Measurements from ENCODE around the gene PAQR5.
"Not testable (repeated sequence)": the region's sequence is repeated elsewhere in the genome, so short reads cannot be mapped to it uniquely, and the experiment has no call there.

PAQR5 gene

DNA sequence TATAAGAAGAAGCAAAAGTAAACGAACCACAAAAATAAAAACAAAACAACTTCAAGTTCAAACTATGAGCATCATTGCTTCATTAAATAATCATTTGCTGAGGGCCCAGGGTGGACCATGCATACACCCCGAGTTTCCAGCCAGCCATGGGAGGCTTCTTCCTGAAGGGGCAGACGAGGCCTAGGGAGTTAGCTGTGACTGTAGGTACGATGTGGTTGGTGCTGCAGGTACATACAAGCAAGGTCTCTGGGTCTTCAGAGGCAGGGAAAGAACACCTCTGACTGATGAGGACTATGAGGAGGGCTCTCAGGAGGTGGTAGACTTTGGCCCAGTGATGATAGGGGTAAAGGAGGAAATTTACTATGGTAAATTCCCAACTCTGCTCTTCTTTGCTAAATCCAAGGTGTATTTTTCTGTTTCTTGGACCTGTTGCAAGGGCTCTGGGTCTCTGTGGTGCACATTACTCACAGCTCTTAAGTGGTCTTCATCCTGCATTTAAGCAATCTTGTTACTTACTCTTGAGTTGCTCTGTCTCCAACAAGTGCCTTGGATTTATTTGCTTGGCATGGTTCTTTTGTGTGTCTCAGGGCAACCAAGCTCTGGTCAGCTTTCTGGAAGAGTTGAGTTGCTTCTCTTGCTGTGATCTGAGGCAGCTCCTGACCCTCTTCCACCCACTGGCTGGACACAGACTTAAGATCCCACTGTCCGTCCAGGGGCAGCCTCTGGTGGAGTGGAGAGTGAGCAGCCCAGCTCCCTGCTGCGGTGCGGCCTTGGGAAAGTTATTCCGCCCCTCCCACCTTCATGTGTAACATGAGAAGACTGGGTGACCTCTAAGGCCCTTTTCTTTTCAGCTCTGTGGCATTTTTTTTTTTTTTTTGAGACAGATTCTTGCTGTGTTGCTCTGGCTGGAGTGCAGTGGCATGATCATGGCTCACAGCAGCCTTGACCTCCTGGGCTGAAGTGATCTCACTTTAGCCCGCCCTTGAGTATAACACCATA lies 59.4 kb downstream of the PAQR5 start:
- DNase-seq (ENCODE audit: low spot score), result no peak

DNA sequence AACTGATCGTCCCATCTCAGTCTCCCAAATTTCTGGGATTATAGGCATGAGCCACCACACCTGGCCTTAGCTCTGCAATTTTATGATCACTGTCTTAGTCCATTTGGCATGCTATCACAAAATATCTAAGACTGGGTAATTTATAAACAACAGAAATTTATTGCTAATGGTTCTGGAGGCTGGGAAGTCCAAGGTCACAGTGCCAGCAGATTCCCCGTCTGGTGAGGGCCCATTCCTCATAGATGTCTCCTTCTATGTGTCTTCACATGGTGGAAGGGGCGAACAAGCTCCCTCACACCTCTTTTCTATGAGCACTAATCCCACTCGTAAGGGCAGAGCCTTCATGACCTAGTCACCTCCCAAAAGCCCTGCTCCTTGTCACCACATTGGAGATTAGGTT lies 60.1 kb downstream of the PAQR5 start:
- DNase-seq (ENCODE audit: low spot score), result no peak

DNA sequence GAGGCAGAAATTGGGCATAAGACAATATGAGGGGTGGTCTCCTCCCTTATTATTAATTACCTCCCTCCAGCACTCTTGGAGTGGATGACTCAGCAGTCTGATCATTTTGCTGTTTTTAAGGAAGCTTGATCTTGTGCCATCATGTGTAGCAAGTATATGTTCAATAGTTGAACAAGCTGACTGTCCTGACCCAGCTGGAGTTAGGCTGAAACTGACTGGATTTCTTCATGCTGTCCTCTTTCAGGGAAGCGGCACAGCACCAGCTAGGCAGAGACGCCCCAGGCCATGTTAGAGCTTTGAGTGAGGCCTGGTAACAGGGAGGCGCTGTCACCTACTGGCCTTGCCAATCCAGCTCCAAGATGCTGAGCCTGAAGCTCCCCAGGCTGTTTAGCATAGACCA lies 61.0 kb downstream of the PAQR5 start:
- no peak for DNase-seq (ENCODE audit: low spot score)

- no peak for DNase-seq (ENCODE audit: low spot score)
Observed at GRCh38 chr15:69360642-69361041, 61.9 kb downstream of the PAQR5 start.

DNA sequence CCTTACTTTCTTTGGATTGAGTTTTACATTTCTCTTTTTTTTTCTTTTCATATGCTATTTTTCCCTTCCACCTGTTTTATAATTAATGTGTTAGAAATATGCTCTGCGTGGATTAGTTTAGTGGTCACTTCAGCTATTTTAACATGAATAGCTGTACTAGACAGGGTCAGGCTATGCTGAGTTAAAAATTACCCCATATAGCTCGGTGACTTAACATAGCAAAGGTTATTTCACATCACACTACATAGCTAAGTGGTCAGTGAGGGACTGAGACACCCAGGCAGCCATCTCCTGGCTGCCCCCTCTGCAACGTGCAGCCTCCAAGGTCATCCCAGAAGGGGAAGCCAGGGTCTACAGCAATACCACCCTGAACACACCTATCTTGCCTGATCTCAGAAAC lies 68.5 kb downstream of the PAQR5 start:
- no peak for DNase-seq (ENCODE audit: low spot score)

- DNase-seq (ENCODE audit: low spot score), result no peak
Observed at GRCh38 chr15:69369631-69370030, 70.9 kb downstream of the PAQR5 start.

DNA sequence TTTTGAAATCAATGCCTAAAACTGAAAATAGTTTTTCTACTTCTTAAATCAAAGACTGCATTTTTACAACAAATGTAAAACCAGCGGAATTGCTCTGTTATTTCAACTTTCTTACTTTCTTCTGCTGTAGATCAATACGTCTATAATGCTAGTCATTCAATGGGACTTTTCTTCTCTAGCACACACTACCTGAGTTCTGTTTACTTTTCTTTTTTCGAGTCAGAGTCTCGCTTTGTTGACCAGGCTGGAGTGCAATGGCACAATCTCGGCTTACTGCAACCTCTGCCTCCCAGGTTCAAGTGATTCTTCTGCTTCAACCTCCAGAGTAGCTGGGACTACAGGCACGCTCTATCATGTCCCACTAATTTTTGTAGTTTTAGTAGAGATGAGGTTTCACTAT lies 74.7 kb downstream of the PAQR5 start:
- no peak for DNase-seq (ENCODE audit: low spot score)

- DNase-seq (ENCODE audit: low spot score), result no peak
Observed at GRCh38 chr15:69375151-69375790, 76.6 kb downstream of the PAQR5 start.

DNA sequence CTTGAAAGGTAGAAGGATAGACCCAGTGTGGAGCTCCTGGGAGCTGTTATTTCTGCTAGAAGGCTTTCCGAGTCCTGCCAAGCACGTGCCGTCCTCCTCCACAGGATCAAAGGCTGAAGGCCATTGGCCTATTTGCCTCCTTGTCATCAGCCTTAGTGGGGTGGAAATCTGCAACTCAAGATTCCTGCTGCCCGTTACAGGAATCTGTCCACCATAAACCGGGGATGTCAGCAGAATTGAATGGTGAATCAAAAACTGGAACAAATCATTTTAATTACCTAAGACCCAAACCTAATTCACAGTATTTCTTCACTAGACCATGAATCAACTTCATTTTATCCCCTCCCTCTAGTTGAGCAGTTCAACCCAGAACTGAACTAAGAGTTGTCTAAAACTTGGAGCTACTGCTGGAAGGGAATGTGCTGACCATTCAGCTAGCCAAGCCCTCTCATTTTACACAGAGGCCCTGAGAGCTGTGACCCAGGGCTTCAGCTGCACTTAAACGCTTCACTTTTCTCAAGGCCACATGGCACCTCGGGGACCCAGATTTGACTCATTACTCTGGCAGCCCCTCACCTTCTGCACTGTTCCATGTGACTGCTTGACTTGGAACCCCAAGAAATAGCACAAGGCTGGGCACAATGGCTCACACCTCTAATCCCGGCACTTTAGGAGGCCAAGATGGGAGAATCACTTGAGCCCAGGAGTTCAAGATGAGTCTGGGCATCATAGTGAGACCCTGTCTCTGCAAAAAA lies 78.7 kb downstream of the PAQR5 start:
- DNase-seq (ENCODE audit: low spot score), result no peak

DNA sequence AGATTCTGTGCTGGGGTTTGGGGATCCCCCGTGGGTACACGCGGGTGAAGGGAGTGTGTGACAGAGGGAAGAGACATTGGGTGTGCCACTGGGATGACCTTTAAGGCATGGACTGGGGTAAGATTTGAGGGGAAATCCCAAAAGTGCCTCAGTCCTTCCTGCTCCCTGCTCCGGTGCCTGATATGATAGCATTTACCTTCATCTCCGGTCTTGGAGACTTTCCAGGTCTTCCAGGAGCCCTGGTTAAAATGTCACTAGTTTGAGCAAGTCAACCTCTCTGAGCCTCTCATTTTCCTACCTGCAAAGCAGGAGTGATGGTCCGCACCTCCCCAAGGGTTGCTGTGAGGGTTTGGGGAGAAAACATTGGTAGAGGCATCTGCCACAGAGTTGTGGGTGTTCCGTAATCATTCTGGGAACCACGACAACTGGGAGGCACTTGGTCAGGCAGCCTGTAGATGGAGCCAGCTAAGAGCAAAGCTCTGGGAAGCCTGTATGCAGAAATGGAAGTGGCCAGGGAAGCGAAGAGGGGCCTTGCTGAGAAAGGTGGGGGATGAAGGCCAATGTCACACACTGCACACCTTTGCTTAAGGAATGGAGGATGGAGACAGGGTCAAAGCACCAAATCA lies 81.5 kb downstream of the PAQR5 start:
- DNase-seq (ENCODE audit: low spot score), result no peak

DNA sequence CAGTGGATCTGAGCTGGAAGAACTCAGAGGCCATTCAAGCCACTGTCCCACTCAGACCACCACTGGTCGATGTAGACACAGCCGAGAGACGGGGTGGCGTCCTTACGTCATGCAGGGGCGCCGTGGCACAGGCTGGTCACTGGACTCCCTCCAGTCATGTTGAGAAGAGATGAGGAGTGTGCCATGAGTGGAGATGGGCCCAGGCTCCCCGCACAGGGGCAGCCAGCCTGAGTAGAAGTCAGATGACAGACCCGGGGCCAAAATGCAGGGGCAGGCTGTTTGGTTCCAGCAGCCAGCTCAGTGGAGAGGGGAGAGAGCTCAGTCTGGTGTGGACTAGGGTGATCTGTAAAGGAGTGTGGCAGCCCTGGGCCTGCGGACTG lies 82.0 kb downstream of the PAQR5 start:
- no peak for DNase-seq (ENCODE audit: low spot score)

DNA sequence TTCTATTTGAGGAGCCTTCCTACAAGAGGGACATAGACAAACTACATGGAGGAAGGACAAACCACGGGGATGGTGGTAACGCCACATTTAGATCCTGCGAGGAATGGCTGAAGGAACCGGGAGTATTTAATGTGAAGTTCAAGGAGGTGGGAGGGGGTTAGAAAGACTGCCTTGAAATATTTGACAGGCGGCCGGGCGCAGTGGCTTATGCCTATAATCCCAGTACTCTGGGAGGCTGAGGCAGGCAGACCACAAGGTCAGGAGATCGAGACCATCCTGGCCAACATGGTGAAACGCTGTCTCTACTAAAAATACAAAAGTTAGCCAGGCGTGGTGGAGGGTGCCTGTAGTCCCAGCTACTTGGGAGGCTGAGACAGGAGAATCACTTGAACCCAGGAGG lies 83.5 kb downstream of the PAQR5 start:
- DNase-seq (ENCODE audit: low spot score), result not testable (repeated sequence)

GRCh38 chr15:69384066-69384465 lies 85.4 kb downstream of the PAQR5 start:
- DNase-seq (ENCODE audit: low spot score), result not testable (repeated sequence)

GRCh38 chr15:69384626-69385598 lies 86.2 kb downstream of the PAQR5 start:
- DNase-seq (ENCODE audit: low spot score), result no peak

GRCh38 chr15:69385831-69386230 lies 87.1 kb downstream of the PAQR5 start:
- DNase-seq (ENCODE audit: low spot score), result no peak

DNA sequence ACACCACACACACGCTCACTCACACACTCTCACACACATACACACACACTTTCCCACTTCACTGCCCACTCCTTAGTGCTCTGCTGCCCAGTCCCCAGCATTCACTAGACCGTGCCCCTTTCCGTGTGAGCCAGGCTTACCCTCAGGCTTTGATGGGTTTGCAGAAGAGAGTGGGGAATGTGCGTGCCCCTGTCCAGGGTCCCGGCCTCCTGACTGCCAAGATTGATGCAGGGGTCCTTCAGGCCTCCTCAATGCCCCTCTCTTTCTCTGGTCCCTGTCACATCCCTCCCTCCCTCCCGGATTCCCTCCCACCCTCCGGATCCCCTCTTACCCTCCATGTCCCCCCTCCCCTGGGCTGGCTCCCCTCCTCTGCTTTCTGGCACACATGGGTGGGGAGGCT lies 87.6 kb downstream of the PAQR5 start:
- DNase-seq (ENCODE audit: low spot score), result no peak

DNA sequence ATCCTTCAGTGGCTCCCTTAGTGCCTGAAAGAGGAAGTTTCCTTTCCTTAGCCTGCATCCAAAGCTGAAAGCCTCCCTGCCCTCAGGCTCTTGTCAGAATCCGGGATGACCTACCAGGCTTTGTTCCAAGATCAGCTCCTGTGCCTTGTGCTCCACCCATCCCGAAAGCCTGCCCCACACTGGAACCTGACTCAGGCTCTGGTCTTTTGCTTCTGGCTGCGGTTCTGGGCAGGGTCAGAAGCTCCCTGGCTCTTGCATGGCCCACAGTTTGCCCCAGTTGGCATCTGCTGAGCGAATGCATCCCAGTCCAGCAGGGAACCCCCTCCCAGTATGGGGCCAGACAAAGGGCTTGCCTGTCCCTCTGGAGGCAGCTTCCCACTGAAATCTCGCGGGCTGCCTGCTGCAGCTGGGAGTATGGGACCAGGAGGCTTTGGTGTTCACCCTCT lies 89.6 kb downstream of the PAQR5 start:
- DNase-seq (ENCODE audit: low spot score), result peak; percentile 67

DNA sequence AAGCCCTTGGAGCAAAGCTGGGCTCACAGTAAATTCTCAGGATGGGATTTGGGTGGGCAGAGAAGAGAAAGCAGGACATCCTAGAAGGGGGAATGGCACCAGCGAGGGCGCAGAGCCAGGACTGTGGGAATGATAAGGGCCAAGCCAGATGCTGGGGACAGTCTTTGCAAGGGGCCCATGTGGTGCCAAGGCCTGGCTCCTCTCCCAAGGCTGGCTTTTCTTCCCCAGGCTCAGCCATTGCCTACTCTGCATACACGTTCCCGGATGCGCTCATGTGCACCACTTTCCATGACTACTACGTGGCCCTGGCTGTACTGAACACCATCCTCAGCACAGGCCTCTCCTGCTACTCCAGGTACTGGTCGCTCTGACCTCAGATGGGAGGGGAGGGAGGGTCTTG lies 90.7 kb downstream of the PAQR5 start:
- DNase-seq (ENCODE audit: low spot score), result no peak

DNA sequence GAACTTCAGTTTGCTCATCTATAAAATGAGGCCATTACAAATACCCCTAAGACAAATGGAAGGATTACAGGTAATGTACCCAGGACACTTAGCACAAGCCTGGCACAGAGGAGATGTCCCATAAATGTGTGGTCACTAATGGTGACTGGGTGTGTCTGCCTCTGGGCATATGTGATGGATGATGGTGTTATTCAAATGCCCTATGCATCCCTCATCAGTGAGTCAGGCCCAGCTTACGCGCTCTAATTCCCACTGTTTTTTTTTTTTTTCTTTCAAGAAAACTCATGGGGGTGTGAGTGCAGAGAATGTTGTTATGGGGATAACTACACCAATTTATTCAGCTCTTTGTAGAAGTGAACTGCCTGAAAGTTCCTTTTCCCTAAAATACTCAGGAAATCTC lies 91.9 kb downstream of the PAQR5 start:
- DNase-seq (ENCODE audit: low spot score), result peak; percentile 85

- no peak for DNase-seq (ENCODE audit: low spot score)
Observed at GRCh38 chr15:69391046-69391757, 92.5 kb downstream of the PAQR5 start.
